HL-60 (cell line): ENCODE results near the gene IL37.

ENCODE experiments used
- POLR2AphosphoS5 ChIP-seq: IDR thresholded peaks from 2 replicates; pipeline ENCODE4 v1.6.1; 2012; ENCODE audit warnings: low read depth
- REST ChIP-seq: IDR thresholded peaks from 2 replicates; pipeline ENCODE4 v1.6.1; 2012; ENCODE audit warnings: low read depth; ENCODE audit not compliant: insufficient replicate concordance
- TF ChIP-seq, protein P1 (sequence below): IDR thresholded peaks from one replicate; pipeline ENCODE4 v1.5.1; 2011; ENCODE audit warnings: low read length, control low read depth, inconsistent platforms; ENCODE audit not compliant: insufficient read depth

- TF ChIP-seq, protein P1, sequence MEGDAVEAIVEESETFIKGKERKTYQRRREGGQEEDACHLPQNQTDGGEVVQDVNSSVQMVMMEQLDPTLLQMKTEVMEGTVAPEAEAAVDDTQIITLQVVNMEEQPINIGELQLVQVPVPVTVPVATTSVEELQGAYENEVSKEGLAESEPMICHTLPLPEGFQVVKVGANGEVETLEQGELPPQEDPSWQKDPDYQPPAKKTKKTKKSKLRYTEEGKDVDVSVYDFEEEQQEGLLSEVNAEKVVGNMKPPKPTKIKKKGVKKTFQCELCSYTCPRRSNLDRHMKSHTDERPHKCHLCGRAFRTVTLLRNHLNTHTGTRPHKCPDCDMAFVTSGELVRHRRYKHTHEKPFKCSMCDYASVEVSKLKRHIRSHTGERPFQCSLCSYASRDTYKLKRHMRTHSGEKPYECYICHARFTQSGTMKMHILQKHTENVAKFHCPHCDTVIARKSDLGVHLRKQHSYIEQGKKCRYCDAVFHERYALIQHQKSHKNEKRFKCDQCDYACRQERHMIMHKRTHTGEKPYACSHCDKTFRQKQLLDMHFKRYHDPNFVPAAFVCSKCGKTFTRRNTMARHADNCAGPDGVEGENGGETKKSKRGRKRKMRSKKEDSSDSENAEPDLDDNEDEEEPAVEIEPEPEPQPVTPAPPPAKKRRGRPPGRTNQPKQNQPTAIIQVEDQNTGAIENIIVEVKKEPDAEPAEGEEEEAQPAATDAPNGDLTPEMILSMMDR = no peak
- TF ChIP-seq POLR2AphosphoS5 (no peak), REST (no peak)
These were observed 46.9 kb upstream of the IL37 start for GRCh38 chr2:112864072-112864471.
